NCI-H2196 treated with DMSO at 0.1 percent for 48 hours (cell line): ENCODE measurements around the gene COL12A1.
A peak's percentile ranks its signal among the peaks of the same experiment; 100 is the strongest.
"Not testable (repeated sequence)": the region's sequence is repeated elsewhere in the genome, so short reads cannot be mapped to it uniquely, and the experiment has no call there.

Experiments used
- DNase-seq: peaks from one replicate; lab custom pipeline; 2025; ENCODE audit not compliant: unreplicated experiment; lab: John Stamatoyannopoulos, UW

The COL12A1 gene

GRCh38 chr6:75213112-75213511, 7.3 kb upstream of the COL12A1 start:
- no peak for DNase-seq

- DNase-seq, result no peak
Measured at GRCh38 chr6:75211920-75212590, 6.2 kb upstream of the COL12A1 start.

GRCh38 chr6:75210885-75211739, 5.3 kb upstream of the COL12A1 start:
- DNase-seq, result peak; percentile 19

- DNase-seq, result no peak
Measured at GRCh38 chr6:75209184-75209723, 3.4 kb upstream of the COL12A1 start.

GRCh38 chr6:75208298-75209183, 2.7 kb upstream of the COL12A1 start:
- DNase-seq, result peak; percentile 44

GRCh38 chr6:75206576-75207342, 906 bp upstream of the COL12A1 start:
- no peak for DNase-seq

GRCh38 chr6:75204959-75205775, 686 bp downstream of the COL12A1 start:
- no peak for DNase-seq

- DNase-seq, result no peak
Measured at GRCh38 chr6:75204217-75204958, 1.5 kb downstream of the COL12A1 start.

- no peak for DNase-seq
Measured at GRCh38 chr6:75203721-75204120, 2.1 kb downstream of the COL12A1 start.

- DNase-seq, result no peak
Measured at GRCh38 chr6:75202676-75203131, 3.1 kb downstream of the COL12A1 start.

- DNase-seq, result no peak
Measured at GRCh38 chr6:75201901-75202672, 3.8 kb downstream of the COL12A1 start.

GRCh38 chr6:75201021-75201420, 4.8 kb downstream of the COL12A1 start:
- DNase-seq, result no peak

GRCh38 chr6:75199889-75200288, 6.0 kb downstream of the COL12A1 start:
- DNase-seq, result no peak

GRCh38 chr6:75196081-75196687, 9.7 kb downstream of the COL12A1 start:
- DNase-seq, result no peak

- no peak for DNase-seq
Measured at GRCh38 chr6:75188221-75188925, 17.5 kb downstream of the COL12A1 start.

- not testable (repeated sequence) for DNase-seq
Measured at GRCh38 chr6:75186581-75186980, 19.3 kb downstream of the COL12A1 start.

GRCh38 chr6:75183099-75183541, 22.7 kb downstream of the COL12A1 start:
- DNase-seq, result no peak
